Measurements from ENCODE around the gene ONECUT2.
A peak's percentile ranks its signal among the peaks of the same experiment; 100 is the strongest.

Gene ONECUT2

GRCh38 chr18:57431467-57432080, 3.6 kb upstream of the ONECUT2 start:
- Histone ChIP-seq H3K27ac (ENCODE audit: insufficient read depth, low read depth, low read length, poor library complexity, severe bottlenecking) (no peak overlapping the region), H3K27me3 (ENCODE audit: control insufficient read depth, insufficient read depth, low read length, poor library complexity, severe bottlenecking) (peaks cover 94% of the 10 kb centered on the region), H3K4me1 (ENCODE audit: control insufficient read depth, insufficient read depth, low read length) (peaks cover 57% of the 10 kb centered on the region), H3K36me3 (ENCODE audit: control insufficient read depth, insufficient read depth, low read length) (no peaks in the 10 kb centered on the region), H3K4me3 (ENCODE audit: insufficient read depth, low read depth, low read length) (no peak overlapping the region), H3K9me3 (ENCODE audit: control insufficient read depth, low read length) (no peaks in the 10 kb centered on the region)
- WGBS, 2 experiments, result 3 to 9% methylated on average over 3 to 9 of the region's 12 CpGs

GRCh38 chr18:57432140-57432539, 3.0 kb upstream of the ONECUT2 start:
- H3K4me3 ChIP-seq (ENCODE audit: insufficient read depth, low read depth, low read length), result no peak overlapping the region
- WGBS, 2 experiments, result 28 to 56% methylated on average over 3 of the region's 4 CpGs
- no peaks in the 10 kb centered on the region for H3K9me3 ChIP-seq (ENCODE audit: control insufficient read depth, low read length)

GRCh38 chr18:57432751-57433400, 2.3 kb upstream of the ONECUT2 start:
- H3K9me3 ChIP-seq (ENCODE audit: control insufficient read depth, low read length), result no peaks in the 10 kb centered on the region
- H3K36me3 ChIP-seq (ENCODE audit: control insufficient read depth, insufficient read depth, low read length), result no peaks in the 10 kb centered on the region
- H3K4me3 ChIP-seq (ENCODE audit: insufficient read depth, low read depth, low read length), result no peak overlapping the region
- no peak overlapping the region for H3K27ac ChIP-seq (ENCODE audit: insufficient read depth, low read depth, low read length, poor library complexity, severe bottlenecking)
- WGBS, 2 experiments, result 2 to 3% methylated on average over 9 of the region's 9 CpGs
- H3K4me1 ChIP-seq (ENCODE audit: control insufficient read depth, insufficient read depth, low read length), result peaks cover 61% of the 10 kb centered on the region
- peaks cover 94% of the 10 kb centered on the region for H3K27me3 ChIP-seq (ENCODE audit: control insufficient read depth, insufficient read depth, low read length, poor library complexity, severe bottlenecking)

More at GRCh38 chr18:57432140-57432539, 3.0 kb upstream of the ONECUT2 start:
- Histone ChIP-seq H3K4me1 (ENCODE audit: control insufficient read depth, insufficient read depth, low read length) (peaks cover 57% of the 10 kb centered on the region), H3K27me3 (ENCODE audit: control insufficient read depth, insufficient read depth, low read length, poor library complexity, severe bottlenecking) (peaks cover 94% of the 10 kb centered on the region), H3K27ac (ENCODE audit: insufficient read depth, low read depth, low read length, poor library complexity, severe bottlenecking) (no peak overlapping the region), H3K36me3 (ENCODE audit: control insufficient read depth, insufficient read depth, low read length) (no peaks in the 10 kb centered on the region)

- peaks cover 67% of the 10 kb centered on the region for H3K4me1 ChIP-seq (ENCODE audit: control insufficient read depth, insufficient read depth, low read length)
- WGBS, 2 experiments, result 2 to 3% methylated on average over 6 of the region's 6 CpGs
- no peaks in the 10 kb centered on the region for H3K9me3 ChIP-seq (ENCODE audit: control insufficient read depth, low read length)
These were observed 1.7 kb upstream of the ONECUT2 start for GRCh38 chr18:57433482-57433881.

GRCh38 chr18:57433934-57434535, 1.1 kb upstream of the ONECUT2 start:
- Histone ChIP-seq H3K36me3 (ENCODE audit: control insufficient read depth, insufficient read depth, low read length) (no peaks in the 10 kb centered on the region), H3K27me3 (ENCODE audit: control insufficient read depth, insufficient read depth, low read length, poor library complexity, severe bottlenecking) (peaks cover 94% of the 10 kb centered on the region), H3K4me3 (ENCODE audit: insufficient read depth, low read depth, low read length) (peak overlapping the region; percentile 35), H3K9me3 (ENCODE audit: control insufficient read depth, low read length) (no peaks in the 10 kb centered on the region), H3K27ac (ENCODE audit: insufficient read depth, low read depth, low read length, poor library complexity, severe bottlenecking) (no peak overlapping the region), H3K4me1 (ENCODE audit: control insufficient read depth, insufficient read depth, low read length) (peaks cover 68% of the 10 kb centered on the region)
- WGBS, 2 experiments, result 1% methylated on average over 21 to 24 of the region's 25 CpGs

More at GRCh38 chr18:57433482-57433881, 1.7 kb upstream of the ONECUT2 start:
- Histone ChIP-seq H3K27me3 (ENCODE audit: control insufficient read depth, insufficient read depth, low read length, poor library complexity, severe bottlenecking) (peaks cover 94% of the 10 kb centered on the region), H3K4me3 (ENCODE audit: insufficient read depth, low read depth, low read length) (no peak overlapping the region), H3K36me3 (ENCODE audit: control insufficient read depth, insufficient read depth, low read length) (no peaks in the 10 kb centered on the region), H3K27ac (ENCODE audit: insufficient read depth, low read depth, low read length, poor library complexity, severe bottlenecking) (no peak overlapping the region)

GRCh38 chr18:57435846-57436190, 644 bp downstream of the ONECUT2 start:
- Histone ChIP-seq H3K27me3 (ENCODE audit: control insufficient read depth, insufficient read depth, low read length, poor library complexity, severe bottlenecking) (peaks cover 94% of the 10 kb centered on the region), H3K27ac (ENCODE audit: insufficient read depth, low read depth, low read length, poor library complexity, severe bottlenecking) (no peak overlapping the region), H3K9me3 (ENCODE audit: control insufficient read depth, low read length) (no peaks in the 10 kb centered on the region), H3K4me1 (ENCODE audit: control insufficient read depth, insufficient read depth, low read length) (peaks cover 61% of the 10 kb centered on the region), H3K36me3 (ENCODE audit: control insufficient read depth, insufficient read depth, low read length) (no peaks in the 10 kb centered on the region), H3K4me3 (ENCODE audit: insufficient read depth, low read depth, low read length) (no peak overlapping the region)
- WGBS, 2 experiments, result 1% methylated on average over 44 of the region's 44 CpGs

- peaks cover 94% of the 10 kb centered on the region for H3K27me3 ChIP-seq (ENCODE audit: control insufficient read depth, insufficient read depth, low read length, poor library complexity, severe bottlenecking)
- H3K36me3 ChIP-seq (ENCODE audit: control insufficient read depth, insufficient read depth, low read length), result no peaks in the 10 kb centered on the region
- no peaks in the 10 kb centered on the region for H3K9me3 ChIP-seq (ENCODE audit: control insufficient read depth, low read length)
- WGBS, 2 experiments, result 2 to 3% methylated on average over 62 of the region's 62 CpGs
- peaks cover 60% of the 10 kb centered on the region for H3K4me1 ChIP-seq (ENCODE audit: control insufficient read depth, insufficient read depth, low read length)
- no peak overlapping the region for H3K4me3 ChIP-seq (ENCODE audit: insufficient read depth, low read depth, low read length)
- H3K27ac ChIP-seq (ENCODE audit: insufficient read depth, low read depth, low read length, poor library complexity, severe bottlenecking), result no peak overlapping the region
These were observed 1.2 kb downstream of the ONECUT2 start for GRCh38 chr18:57436191-57436964.

- Histone ChIP-seq H3K9me3 (ENCODE audit: control insufficient read depth, low read length) (no peaks in the 10 kb centered on the region), H3K4me3 (ENCODE audit: insufficient read depth, low read depth, low read length) (peak overlapping the region; percentile 47), H3K4me1 (ENCODE audit: control insufficient read depth, insufficient read depth, low read length) (peaks cover 59% of the 10 kb centered on the region), H3K36me3 (ENCODE audit: control insufficient read depth, insufficient read depth, low read length) (no peaks in the 10 kb centered on the region), H3K27me3 (ENCODE audit: control insufficient read depth, insufficient read depth, low read length, poor library complexity, severe bottlenecking) (peaks cover 94% of the 10 kb centered on the region), H3K27ac (ENCODE audit: insufficient read depth, low read depth, low read length, poor library complexity, severe bottlenecking) (no peak overlapping the region)
- WGBS, 2 experiments, result 5 to 6% methylated on average over 13 of the region's 13 CpGs
These were observed 1.8 kb downstream of the ONECUT2 start for GRCh38 chr18:57436965-57437333.

GRCh38 chr18:57437402-57437765, 2.2 kb downstream of the ONECUT2 start:
- Histone ChIP-seq H3K9me3 (ENCODE audit: control insufficient read depth, low read length) (no peaks in the 10 kb centered on the region), H3K4me1 (ENCODE audit: control insufficient read depth, insufficient read depth, low read length) (peaks cover 58% of the 10 kb centered on the region), H3K36me3 (ENCODE audit: control insufficient read depth, insufficient read depth, low read length) (no peaks in the 10 kb centered on the region), H3K4me3 (ENCODE audit: insufficient read depth, low read depth, low read length) (peak overlapping the region; percentile 47), H3K27ac (ENCODE audit: insufficient read depth, low read depth, low read length, poor library complexity, severe bottlenecking) (no peak overlapping the region), H3K27me3 (ENCODE audit: control insufficient read depth, insufficient read depth, low read length, poor library complexity, severe bottlenecking) (peaks cover 94% of the 10 kb centered on the region)
- 1% methylated on average over 16 of the region's 16 CpGs for WGBS, 2 experiments

All from ectodermal cell (in vitro differentiated cells).